Activated CD4-positive, alpha-beta T cell treated with anti-CD3 and anti-CD28 coated beads, Interleukin-2, Interleukin-6, amounts not matched to agents 100 ng/mL and 50 ng/mL, durations not matched to agents 16 hours and 8 hours (primary cell): Measurements from ENCODE around the gene AUNIP.

Experiments
- DNase-seq: peaks from one replicate; pipeline ENCODE4 v3.0.0-alpha.2; 2020

Gene AUNIP

GRCh38 chr1:25807480-25808390 lies 51.5 kb downstream of the AUNIP start:
- no peak for DNase-seq

GRCh38 chr1:25806418-25806817 lies 52.8 kb downstream of the AUNIP start:
- DNase-seq = no peak

GRCh38 chr1:25805863-25806225 lies 53.4 kb downstream of the AUNIP start:
- no peak for DNase-seq

GRCh38 chr1:25804964-25805862 lies 54.0 kb downstream of the AUNIP start:
- no peak for DNase-seq

- DNase-seq = peak; percentile 53
Observed at GRCh38 chr1:25804244-25804963, 54.9 kb downstream of the AUNIP start.

GRCh38 chr1:25803368-25803767 lies 55.9 kb downstream of the AUNIP start:
- no peak for DNase-seq

- DNase-seq = peak; percentile 27
Observed at GRCh38 chr1:25802915-25803314, 56.3 kb downstream of the AUNIP start.

- DNase-seq = no peak
Observed at GRCh38 chr1:25800703-25801377, 58.4 kb downstream of the AUNIP start.

GRCh38 chr1:25799935-25800702 lies 59.1 kb downstream of the AUNIP start, which contains the start of gene SELENON:
Gene SELENON (plus strand): TSS chr1:25800193. CDS start chr1:25800231, 38 bp downstream.
- DNase-seq = no peak

- DNase-seq = no peak
Observed at GRCh38 chr1:25799352-25799934, 59.8 kb downstream of the AUNIP start.

GRCh38 chr1:25798666-25799351 lies 60.4 kb downstream of the AUNIP start:
- no peak for DNase-seq

- peak; percentile 49 for DNase-seq
Observed at GRCh38 chr1:25797939-25798338, 61.3 kb downstream of the AUNIP start.

- peak; percentile 83 for DNase-seq
Observed at GRCh38 chr1:25796811-25797458, 62.3 kb downstream of the AUNIP start.

GRCh38 chr1:25795946-25796810 lies 63.1 kb downstream of the AUNIP start:
- peak; percentile 36 for DNase-seq

GRCh38 chr1:25795211-25795610 lies 64.0 kb downstream of the AUNIP start:
- DNase-seq = no peak

- no peak for DNase-seq
Observed at GRCh38 chr1:25794325-25794724, 64.9 kb downstream of the AUNIP start.

GRCh38 chr1:25793585-25794170 lies 65.6 kb downstream of the AUNIP start:
- no peak for DNase-seq

- no peak for DNase-seq
Observed at GRCh38 chr1:25792115-25792514, 67.1 kb downstream of the AUNIP start.

GRCh38 chr1:25790472-25790871 lies 68.8 kb downstream of the AUNIP start:
- no peak for DNase-seq
